Measurements from ENCODE around the gene FCF1.

FCF1 gene

GRCh38 chr14:74762917-74763802 is 50.2 kb downstream of the FCF1 start, which contains the start of gene YLPM1:
Gene YLPM1, plus strand, starts transcription at chr14:74763316. Its CDS starts 174 bp downstream, at chr14:74763490.
- peak; percentile 96 for DNase-seq (ENCODE audit: low read depth)
- TF ChIP-seq CTCF (IDR thresholded peaks at IDR 0.05; ENCODE audit: low read depth, low read length, missing control alignments), result peak; percentile 48
- H3K4me3 ChIP-seq (ENCODE audit: low read depth, low read length), result peak within 1 kb of the TSS; percentile 82

GRCh38 chr14:74763803-74764531 is 51.0 kb downstream of the FCF1 start:
- DNase-seq (ENCODE audit: low read depth), result no peak
- TF ChIP-seq CTCF (IDR thresholded peaks at IDR 0.05; ENCODE audit: low read depth, low read length, missing control alignments), result no peak
- H3K4me3 ChIP-seq (ENCODE audit: low read depth, low read length), result peak overlapping the region; percentile 82

DNA sequence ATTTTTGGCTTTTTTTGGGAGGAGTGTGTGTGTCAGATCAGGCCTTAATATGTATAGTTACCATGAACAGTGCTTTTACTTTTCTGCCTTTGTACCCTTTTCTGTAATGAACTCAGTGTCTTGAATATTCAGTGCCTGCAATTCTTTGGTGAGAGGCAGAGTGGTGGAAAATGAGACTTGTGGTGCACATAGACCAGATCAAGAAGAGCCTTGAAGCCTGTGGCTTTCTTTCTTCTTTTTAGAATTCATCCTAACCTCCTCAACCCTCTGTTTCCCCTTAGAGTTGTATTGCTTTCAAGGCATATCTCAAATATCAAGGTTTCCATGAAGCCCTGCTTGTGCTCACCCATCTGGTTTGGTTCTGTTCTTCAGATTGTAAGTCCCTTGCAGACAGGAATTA is 52.8 kb downstream of the FCF1 start:
- peak overlapping the region; percentile 82 for H3K4me3 ChIP-seq (ENCODE audit: low read depth, low read length)
- TF ChIP-seq CTCF (IDR thresholded peaks at IDR 0.05; ENCODE audit: low read depth, low read length, missing control alignments), result no peak
- no peak for DNase-seq (ENCODE audit: low read depth)

DNA sequence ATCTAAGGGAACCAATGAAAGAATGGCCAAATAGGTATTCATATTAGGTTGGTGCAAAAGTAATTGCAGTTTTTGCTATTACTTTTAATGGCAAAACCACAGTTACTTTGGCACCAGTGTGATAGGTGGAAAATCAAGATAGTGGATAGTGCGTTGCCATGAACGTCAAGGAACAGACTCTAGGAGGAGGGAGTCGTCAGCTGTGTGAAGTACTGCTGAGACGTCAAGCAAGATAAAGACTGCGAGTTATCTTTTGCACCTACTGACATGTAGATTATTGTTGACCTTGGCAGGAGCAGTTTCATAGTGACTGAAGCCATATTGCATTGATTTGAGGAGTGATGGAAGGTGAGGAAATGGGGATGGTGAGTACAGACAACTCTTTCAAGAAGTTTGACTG is 58.5 kb downstream of the FCF1 start:
- H3K4me3 ChIP-seq (ENCODE audit: low read depth, low read length), result no peak overlapping the region
- TF ChIP-seq CTCF (IDR thresholded peaks at IDR 0.05; ENCODE audit: low read depth, low read length, missing control alignments), result no peak
- no peak for DNase-seq (ENCODE audit: low read depth)

- no peak for TF ChIP-seq CTCF (IDR thresholded peaks at IDR 0.05; ENCODE audit: low read depth, low read length, missing control alignments)
- no peak for DNase-seq (ENCODE audit: low read depth)
- H3K4me3 ChIP-seq (ENCODE audit: low read depth, low read length), result no peak overlapping the region
Observed at GRCh38 chr14:74784634-74785033, 71.7 kb downstream of the FCF1 start.

DNA sequence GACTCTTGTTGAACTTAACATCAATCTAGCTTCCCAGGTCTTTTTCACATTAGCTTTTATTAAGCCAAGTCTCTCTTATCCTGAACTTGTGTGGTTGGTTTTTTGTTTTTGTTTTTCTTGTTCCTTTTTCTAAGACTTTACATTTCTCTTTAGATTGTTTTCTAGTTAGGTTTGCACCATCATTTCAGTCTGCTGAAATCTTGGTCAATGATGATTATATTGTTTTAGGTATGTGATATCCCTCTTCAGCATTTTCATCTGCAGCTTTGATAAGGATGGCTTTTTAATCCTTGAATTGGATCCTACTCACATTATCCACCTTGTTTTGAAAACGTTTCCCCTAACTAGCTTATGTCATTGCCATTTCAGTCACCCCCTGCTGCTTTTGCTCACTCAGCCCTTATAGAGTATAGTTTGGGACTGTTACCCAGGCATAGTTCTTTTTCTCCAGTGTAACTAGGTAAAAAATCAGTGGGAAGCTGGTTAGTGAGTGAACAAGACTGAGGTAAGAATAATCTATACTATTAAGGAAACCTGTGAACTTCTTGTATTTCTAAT is 72.2 kb downstream of the FCF1 start:
- TF ChIP-seq CTCF (IDR thresholded peaks at IDR 0.05; ENCODE audit: low read depth, low read length, missing control alignments), result no peak
- H3K4me3 ChIP-seq (ENCODE audit: low read depth, low read length), result no peak overlapping the region
- no peak for DNase-seq (ENCODE audit: low read depth)

Data from GM12864 (cell line).